Measurements from ENCODE around the gene SORCS2.

DNA sequence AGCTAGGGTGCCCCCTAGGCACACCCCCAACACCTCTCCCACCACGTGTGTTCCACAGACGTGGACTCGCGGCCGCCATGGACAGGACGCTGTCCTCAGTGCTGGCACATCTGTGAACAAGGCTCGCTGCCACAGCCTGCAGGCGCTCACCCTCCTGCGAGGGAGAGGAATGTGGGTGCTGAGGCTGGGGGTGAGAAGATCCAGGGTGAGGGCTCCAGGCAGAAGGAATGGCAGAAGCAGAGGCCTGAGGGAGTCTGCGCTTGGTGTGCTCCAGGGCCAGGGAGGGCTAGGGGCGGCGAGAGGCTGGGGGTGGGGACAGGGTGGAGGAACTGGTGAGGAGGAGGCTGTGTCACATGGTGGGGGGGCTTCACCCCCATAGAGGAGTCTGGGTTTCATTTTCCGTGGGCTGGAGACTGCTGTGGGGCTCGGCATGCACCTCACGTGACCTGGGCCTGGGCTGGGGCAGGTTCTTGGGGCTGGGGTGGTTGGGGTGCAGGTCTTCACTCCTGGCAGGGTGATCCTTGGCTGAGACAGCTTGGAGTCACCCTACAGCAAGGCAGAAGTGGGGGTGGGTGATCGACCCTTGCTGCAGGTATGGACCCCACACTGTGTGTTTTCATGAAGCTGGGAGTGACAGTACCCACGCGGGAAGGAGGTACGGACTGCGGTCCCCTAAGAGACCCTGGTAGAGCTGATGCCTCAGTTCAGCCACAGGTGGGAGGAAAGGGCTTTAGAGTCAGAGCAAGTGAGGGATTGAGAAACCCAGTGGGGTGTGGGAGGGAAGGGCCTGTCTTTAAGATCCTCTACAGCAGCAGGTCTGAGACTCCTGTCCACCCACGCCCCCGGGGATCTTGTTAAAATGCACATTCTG is 138.7 kb downstream of the SORCS2 start:
- TF ChIP-seq, protein P1, sequence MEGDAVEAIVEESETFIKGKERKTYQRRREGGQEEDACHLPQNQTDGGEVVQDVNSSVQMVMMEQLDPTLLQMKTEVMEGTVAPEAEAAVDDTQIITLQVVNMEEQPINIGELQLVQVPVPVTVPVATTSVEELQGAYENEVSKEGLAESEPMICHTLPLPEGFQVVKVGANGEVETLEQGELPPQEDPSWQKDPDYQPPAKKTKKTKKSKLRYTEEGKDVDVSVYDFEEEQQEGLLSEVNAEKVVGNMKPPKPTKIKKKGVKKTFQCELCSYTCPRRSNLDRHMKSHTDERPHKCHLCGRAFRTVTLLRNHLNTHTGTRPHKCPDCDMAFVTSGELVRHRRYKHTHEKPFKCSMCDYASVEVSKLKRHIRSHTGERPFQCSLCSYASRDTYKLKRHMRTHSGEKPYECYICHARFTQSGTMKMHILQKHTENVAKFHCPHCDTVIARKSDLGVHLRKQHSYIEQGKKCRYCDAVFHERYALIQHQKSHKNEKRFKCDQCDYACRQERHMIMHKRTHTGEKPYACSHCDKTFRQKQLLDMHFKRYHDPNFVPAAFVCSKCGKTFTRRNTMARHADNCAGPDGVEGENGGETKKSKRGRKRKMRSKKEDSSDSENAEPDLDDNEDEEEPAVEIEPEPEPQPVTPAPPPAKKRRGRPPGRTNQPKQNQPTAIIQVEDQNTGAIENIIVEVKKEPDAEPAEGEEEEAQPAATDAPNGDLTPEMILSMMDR (conservative IDR thresholded peaks at IDR 0.05; ENCODE audit: low read depth, low read length), result no peak
- no peak for TF ChIP-seq EZH2 (IDR thresholded peaks at IDR 0.05; ENCODE audit: low read length, unreplicated experiment)

Measured in PC-3 (cell line).